ENCODE data around the gene HCN2. TPM values are rescaled to one million over a fixed set of nuclear protein-coding genes. Genes with fewer than 3 reads are reported as not detected.

HCN2 gene
- total RNA-seq, 1 experiment from 2014 or later: 0.04 TPM

DNA sequence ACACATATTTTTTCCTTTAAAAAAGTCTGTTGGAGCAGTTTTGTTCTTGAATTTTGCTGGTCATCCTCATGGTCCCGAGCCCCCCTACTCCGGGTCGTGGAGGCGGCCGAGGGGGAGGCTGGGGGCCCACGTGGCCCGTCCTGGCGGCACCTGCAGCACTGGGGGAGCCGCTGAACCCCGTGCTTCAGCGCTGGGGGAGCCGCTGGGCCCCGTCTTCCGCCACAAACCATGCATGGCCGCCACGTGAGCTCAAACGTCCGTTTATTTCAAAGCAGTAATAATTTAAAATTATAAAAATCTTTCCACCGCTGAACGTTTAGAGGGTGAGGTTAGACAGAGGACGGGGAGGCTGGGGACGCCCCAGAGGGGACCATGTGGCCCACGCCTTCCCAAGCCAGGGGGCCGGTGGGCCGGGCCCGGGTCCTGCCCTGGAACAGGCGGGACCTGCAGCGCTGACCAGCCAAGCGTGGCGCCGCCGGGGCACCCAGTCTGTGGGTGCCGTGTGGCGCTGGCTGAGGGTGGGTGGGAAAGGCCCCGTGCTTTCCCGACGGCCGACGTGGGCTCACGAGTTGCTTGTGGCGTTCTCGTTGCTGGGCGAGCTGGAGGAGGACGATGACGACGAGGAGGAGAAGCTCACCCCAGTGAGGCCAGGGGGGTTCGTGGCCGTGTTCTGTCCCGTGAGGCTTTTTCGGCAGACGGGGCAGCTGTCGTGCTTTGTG, 58.0 kb downstream of the HCN2 start:
- CTCF ChIA-PET: no interaction called here
- no peak overlapping the region for H3K9ac ChIP-seq (ENCODE audit: low read length)
- H3K4me1 ChIP-seq (ENCODE audit: insufficient read depth, low read length): no peaks in the 10 kb centered on the region
- H3F3A ChIP-seq (ENCODE audit: low read length, unreplicated experiment): no peaks in the 10 kb centered on the region
- H3K27ac ChIP-seq (ENCODE audit: low read length): no peak overlapping the region
- DNase-seq: no peak
- intact Hi-C loops (cut with micrococcal nuclease): no loop called here
- H3K4me3 ChIP-seq (ENCODE audit: low read length): no peak overlapping the region
- POLR2A ChIA-PET (ENCODE audit: unreplicated experiment): no interaction called here
- no peak overlapping the region for H2AFZ ChIP-seq (ENCODE audit: low read length)
- H3K4me2 ChIP-seq (ENCODE audit: low read length): no peak overlapping the region
- no peaks in the 10 kb centered on the region for H3K9me2 ChIP-seq (replicated peaks; ENCODE audit: low read length)
- no peaks in the 10 kb centered on the region for H3K36me3 ChIP-seq (ENCODE audit: low read depth, low read length)
- TF ChIP-seq EZH2phosphoT487 (IDR thresholded peaks at IDR 0.05; ENCODE audit: borderline replicate concordance, low read length) (no peak), CTCF (conservative IDR thresholded peaks at IDR 0.05; ENCODE audit: low read depth, low read length) (no peak), EZH2 (IDR thresholded peaks at IDR 0.05; ENCODE audit: low read length, unreplicated experiment) (no peak)
- H3K27me3 ChIP-seq (ENCODE audit: low read length): no peaks in the 10 kb centered on the region
- no TSS peak for BruUV-seq (replicated peaks)
- no peak for ATAC-seq
- H4K20me1 ChIP-seq (ENCODE audit: low read length): no peaks in the 10 kb centered on the region
- peaks cover 4% of the 10 kb centered on the region for H3K79me2 ChIP-seq (ENCODE audit: low read length)
- no peaks in the 10 kb centered on the region for H3K9me3 ChIP-seq (ENCODE audit: low read length)

DNA sequence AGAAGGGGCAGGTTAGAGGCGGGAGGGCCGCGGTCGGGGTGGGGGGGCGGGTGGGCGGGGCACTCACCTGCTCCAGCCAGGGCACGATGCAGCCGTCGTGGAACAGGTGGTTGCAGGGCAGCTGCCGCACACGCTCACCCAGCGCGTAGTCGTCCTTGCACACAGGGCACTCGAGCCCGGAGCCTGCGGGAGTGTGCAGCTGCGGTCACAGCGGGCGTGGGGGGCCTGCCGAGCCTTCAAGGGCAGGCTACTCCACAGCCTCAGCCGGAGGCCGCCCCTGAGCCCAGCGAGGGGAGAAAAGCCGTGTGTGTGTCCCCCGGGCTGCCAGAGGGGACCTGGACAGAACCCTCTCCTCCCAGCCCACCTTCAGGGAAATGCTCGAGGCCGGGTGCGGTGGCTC, 58.6 kb downstream of the HCN2 start:
- H3K4me2 ChIP-seq (ENCODE audit: low read length): no peak overlapping the region
- no peaks in the 10 kb centered on the region for H3K4me1 ChIP-seq (ENCODE audit: insufficient read depth, low read length)
- H2AFZ ChIP-seq (ENCODE audit: low read length): no peak overlapping the region
- TF ChIP-seq EZH2phosphoT487 (IDR thresholded peaks at IDR 0.05; ENCODE audit: borderline replicate concordance, low read length) (no peak), CTCF (conservative IDR thresholded peaks at IDR 0.05; ENCODE audit: low read depth, low read length) (no peak), EZH2 (IDR thresholded peaks at IDR 0.05; ENCODE audit: low read length, unreplicated experiment) (no peak)
- H3K4me3 ChIP-seq (ENCODE audit: low read length): no peak overlapping the region
- no peaks in the 10 kb centered on the region for H4K20me1 ChIP-seq (ENCODE audit: low read length)
- ChIA-PET CTCF (no interaction called here), POLR2A (ENCODE audit: unreplicated experiment) (no interaction called here)
- no peak for ATAC-seq
- no peak for DNase-seq
- intact Hi-C loops (cut with micrococcal nuclease): no loop called here
- BruUV-seq (replicated peaks): no TSS peak
- H3K79me2 ChIP-seq (ENCODE audit: low read length): peaks cover 10% of the 10 kb centered on the region
- H3K36me3 ChIP-seq (ENCODE audit: low read depth, low read length): no peaks in the 10 kb centered on the region
- no peaks in the 10 kb centered on the region for H3F3A ChIP-seq (ENCODE audit: low read length, unreplicated experiment)
- H3K9me2 ChIP-seq (replicated peaks; ENCODE audit: low read length): no peaks in the 10 kb centered on the region
- H3K9me3 ChIP-seq (ENCODE audit: low read length): no peaks in the 10 kb centered on the region
- no peak overlapping the region for H3K27ac ChIP-seq (ENCODE audit: low read length)
- no peak overlapping the region for H3K9ac ChIP-seq (ENCODE audit: low read length)
- no peaks in the 10 kb centered on the region for H3K27me3 ChIP-seq (ENCODE audit: low read length)

GRCh38 chr19:648904-649801, 59.5 kb downstream of the HCN2 start:
- TF ChIP-seq CTCF (conservative IDR thresholded peaks at IDR 0.05; ENCODE audit: low read depth, low read length) (no peak), EZH2phosphoT487 (IDR thresholded peaks at IDR 0.05; ENCODE audit: borderline replicate concordance, low read length) (no peak), EZH2 (IDR thresholded peaks at IDR 0.05; ENCODE audit: low read length, unreplicated experiment) (no peak)
- no peak for DNase-seq
- Histone ChIP-seq H3F3A (ENCODE audit: low read length, unreplicated experiment) (no peaks in the 10 kb centered on the region), H3K27me3 (ENCODE audit: low read length) (no peaks in the 10 kb centered on the region), H3K4me3 (ENCODE audit: low read length) (no peak overlapping the region), H3K27ac (ENCODE audit: low read length) (no peak overlapping the region), H3K9ac (ENCODE audit: low read length) (no peak overlapping the region), H3K9me2 (replicated peaks; ENCODE audit: low read length) (no peaks in the 10 kb centered on the region), H3K79me2 (ENCODE audit: low read length) (peaks cover 18% of the 10 kb centered on the region), H4K20me1 (ENCODE audit: low read length) (no peaks in the 10 kb centered on the region), H3K9me3 (ENCODE audit: low read length) (no peaks in the 10 kb centered on the region), H3K4me1 (ENCODE audit: insufficient read depth, low read length) (no peaks in the 10 kb centered on the region), H3K4me2 (ENCODE audit: low read length) (no peak overlapping the region), H3K36me3 (ENCODE audit: low read depth, low read length) (no peaks in the 10 kb centered on the region), H2AFZ (ENCODE audit: low read length) (no peak overlapping the region)
- ChIA-PET CTCF (no interaction called here), POLR2A (ENCODE audit: unreplicated experiment) (no interaction called here)
- no peak for ATAC-seq
- intact Hi-C loops (cut with micrococcal nuclease): no loop called here
- BruUV-seq (replicated peaks): no TSS peak
